PC-3 (cell line): ENCODE measurements around the gene FAM98B. TPM values are rescaled to one million over a fixed set of nuclear protein-coding genes. Genes with fewer than 3 reads are reported as not detected.

Experiments used
- ATAC-seq: fragments of 200-7000 bp; cut with Tn5 transposase; 2 replicates; pipeline ENCODE4 v1.9.1; 2020; ENCODE audit warnings: mild to moderate bottlenecking, moderate library complexity
- BruUV-seq: library from RNA; stranded (reverse); fragments of 400-500 nt; replicated peaks from 2 replicates; lab custom pipeline; 2021; lab: Mats Ljungman, UMichigan
- CTCF ChIA-PET: fragments of 300-600 bp; sonication (Branson Sonifier 250); formaldehyde crosslinking; loops from one replicate; lab custom pipeline; 2022; ENCODE audit warnings: antibody characterized with exemption; lab: Charles Lee
- POLR2A ChIA-PET: fragments of 300-600 bp; sonication (Branson Sonifier 250); formaldehyde crosslinking; loops from one replicate; lab custom pipeline; 2022; ENCODE audit warnings: antibody characterized with exemption; ENCODE audit not compliant: unreplicated experiment; lab: Charles Lee
- DNase-seq: peaks from one replicate; pipeline ENCODE4 v3.0.0-alpha.2; 2015
- H2AFZ ChIP-seq: fragments of 300-600 bp; sonication (generic); 2 replicates; pipeline ENCODE4 v1.6.0; 2016; ENCODE audit warnings: antibody characterized with exemption, low read length
- H3F3A ChIP-seq: fragments of 300-600 bp; sonication (generic); one replicate; pipeline ENCODE4 v1.6.0; 2017; ENCODE audit warnings: antibody characterized with exemption, low read length, control low read depth, mild to moderate bottlenecking; ENCODE audit not compliant: unreplicated experiment
- H3K27ac ChIP-seq: fragments of 300-600 bp; sonication (generic); 2 replicates; pipeline ENCODE4 v1.5.1; 2016; ENCODE audit warnings: mild to moderate bottlenecking, low read length
- H3K27me3 ChIP-seq: fragments of 300-600 bp; sonication (generic); 2 replicates; pipeline ENCODE4 v1.6.1; 2016; ENCODE audit warnings: low read length, mixed read lengths
- H3K36me3 ChIP-seq: fragments of 300-600 bp; sonication (generic); 2 replicates; pipeline ENCODE4 v1.6.1; 2016; ENCODE audit warnings: low read depth, mixed run types, low read length, mixed read lengths
- H3K4me1 ChIP-seq: fragments of 300-600 bp; sonication (generic); 2 replicates; pipeline ENCODE4 v1.5.1; 2016; ENCODE audit warnings: low read length; ENCODE audit not compliant: insufficient read depth
- H3K4me2 ChIP-seq: fragments of 300-600 bp; sonication (generic); 2 replicates; pipeline ENCODE4 v1.6.0; 2016; ENCODE audit warnings: low read length
- H3K4me3 ChIP-seq: fragments of 300-600 bp; sonication (generic); 2 replicates; pipeline ENCODE4 v1.5.1; 2016; ENCODE audit warnings: mild to moderate bottlenecking, low read length, mixed read lengths
- H3K79me2 ChIP-seq: fragments of 300-600 bp; sonication (generic); 2 replicates; pipeline ENCODE4 v1.6.1; 2017; ENCODE audit warnings: low read length, mixed read lengths
- H3K9ac ChIP-seq: fragments of 300-600 bp; sonication (generic); 2 replicates; pipeline ENCODE4 v1.6.0; 2016; ENCODE audit warnings: mild to moderate bottlenecking, low read length
- H3K9me2 ChIP-seq: fragments of 300-600 bp; sonication (generic); replicated peaks from 2 replicates; pipeline ENCODE4 v1.6.1; 2016; ENCODE audit warnings: mixed run types, low read length, mixed read lengths
- H3K9me3 ChIP-seq: fragments of 300-600 bp; sonication (generic); 2 replicates; pipeline ENCODE4 v1.6.1; 2016; ENCODE audit warnings: low read length, mixed read lengths
- H4K20me1 ChIP-seq: fragments of 300-600 bp; sonication (generic); 2 replicates; pipeline ENCODE4 v1.6.1; 2016; ENCODE audit warnings: low read length, mixed read lengths
- EZH2 ChIP-seq: fragments of 300-600 bp; sonication (generic); IDR thresholded peaks from one replicate; pipeline ENCODE4 v1.6.1; 2017; ENCODE audit warnings: antibody characterized with exemption, mild to moderate bottlenecking, low read length; ENCODE audit not compliant: unreplicated experiment
- EZH2phosphoT487 ChIP-seq: fragments of 300-600 bp; sonication (generic); IDR thresholded peaks from 2 replicates; pipeline ENCODE4 v1.6.1; 2018; ENCODE audit warnings: mild to moderate bottlenecking, antibody characterized with exemption, low read length, borderline replicate concordance
- intact Hi-C: fragments of 100-400 bp; cut with micrococcal nuclease; formaldehyde crosslinking; loops from 2 replicates; pipeline ENCODE4 v1.9.0; 2023
- total RNA-seq: library from RNA; depleted of rRNA; stranded (reverse); fragments of >200 nt; gene quantifications from 2 replicates; pipeline ENCODE4 v1.2.3, GENCODE V29; 2014
- TF ChIP-seq, protein P1 (sequence below): fragments of 300-600 bp; sonication (generic); conservative IDR thresholded peaks from 2 replicates; pipeline ENCODE4 v1.5.1; 2017; ENCODE audit warnings: antibody characterized with exemption, low read depth, mild to moderate bottlenecking, low read length

The FAM98B gene
- total RNA-seq, 1 experiment from 2014 or later = 7.8 TPM

DNA sequence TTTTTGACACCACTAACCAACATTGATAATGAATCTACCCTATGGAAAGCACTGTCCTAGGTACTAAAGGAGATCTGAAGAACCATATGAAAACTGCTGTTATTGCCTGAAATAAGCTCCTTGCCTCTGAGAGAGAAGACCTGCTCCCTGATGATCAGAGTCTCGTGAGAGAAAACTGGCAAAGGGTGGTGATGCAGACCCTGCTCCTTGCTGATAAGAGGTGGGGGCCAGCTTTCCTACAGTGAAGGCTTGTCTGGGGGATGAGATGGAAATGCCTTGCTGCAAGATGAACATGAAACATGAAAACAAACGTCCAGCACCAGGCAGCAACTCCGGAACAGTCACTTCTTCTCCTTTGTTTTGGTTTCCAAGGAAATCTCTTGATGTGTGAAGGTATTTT lies 78.8 kb downstream of the FAM98B start:
- Histone ChIP-seq H3K4me3 (no peak overlapping the region), H4K20me1 (no peaks in the 10 kb centered on the region), H2AFZ (no peak overlapping the region), H3K9me3 (no peaks in the 10 kb centered on the region), H3K36me3 (no peaks in the 10 kb centered on the region), H3K27me3 (peaks cover 4% of the 10 kb centered on the region; the same call in 1 of the 2 replicates), H3K4me2 (no peak overlapping the region), H3K4me1 (peaks cover 12% of the 10 kb centered on the region), H3K9me2 (no peaks in the 10 kb centered on the region), H3K27ac (no peak overlapping the region), H3K9ac (no peak overlapping the region), H3F3A (no peaks in the 10 kb centered on the region), H3K79me2 (no peaks in the 10 kb centered on the region)
- ChIA-PET CTCF (no interaction called here), POLR2A (no interaction called here)
- TF ChIP-seq EZH2phosphoT487 = no peak
- no peak for TF ChIP-seq EZH2
- TF ChIP-seq, protein P1, sequence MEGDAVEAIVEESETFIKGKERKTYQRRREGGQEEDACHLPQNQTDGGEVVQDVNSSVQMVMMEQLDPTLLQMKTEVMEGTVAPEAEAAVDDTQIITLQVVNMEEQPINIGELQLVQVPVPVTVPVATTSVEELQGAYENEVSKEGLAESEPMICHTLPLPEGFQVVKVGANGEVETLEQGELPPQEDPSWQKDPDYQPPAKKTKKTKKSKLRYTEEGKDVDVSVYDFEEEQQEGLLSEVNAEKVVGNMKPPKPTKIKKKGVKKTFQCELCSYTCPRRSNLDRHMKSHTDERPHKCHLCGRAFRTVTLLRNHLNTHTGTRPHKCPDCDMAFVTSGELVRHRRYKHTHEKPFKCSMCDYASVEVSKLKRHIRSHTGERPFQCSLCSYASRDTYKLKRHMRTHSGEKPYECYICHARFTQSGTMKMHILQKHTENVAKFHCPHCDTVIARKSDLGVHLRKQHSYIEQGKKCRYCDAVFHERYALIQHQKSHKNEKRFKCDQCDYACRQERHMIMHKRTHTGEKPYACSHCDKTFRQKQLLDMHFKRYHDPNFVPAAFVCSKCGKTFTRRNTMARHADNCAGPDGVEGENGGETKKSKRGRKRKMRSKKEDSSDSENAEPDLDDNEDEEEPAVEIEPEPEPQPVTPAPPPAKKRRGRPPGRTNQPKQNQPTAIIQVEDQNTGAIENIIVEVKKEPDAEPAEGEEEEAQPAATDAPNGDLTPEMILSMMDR = no peak
- intact Hi-C loops = no loop called here
- no TSS peak for BruUV-seq
- ATAC-seq = no peak
- no peak for DNase-seq

DNA sequence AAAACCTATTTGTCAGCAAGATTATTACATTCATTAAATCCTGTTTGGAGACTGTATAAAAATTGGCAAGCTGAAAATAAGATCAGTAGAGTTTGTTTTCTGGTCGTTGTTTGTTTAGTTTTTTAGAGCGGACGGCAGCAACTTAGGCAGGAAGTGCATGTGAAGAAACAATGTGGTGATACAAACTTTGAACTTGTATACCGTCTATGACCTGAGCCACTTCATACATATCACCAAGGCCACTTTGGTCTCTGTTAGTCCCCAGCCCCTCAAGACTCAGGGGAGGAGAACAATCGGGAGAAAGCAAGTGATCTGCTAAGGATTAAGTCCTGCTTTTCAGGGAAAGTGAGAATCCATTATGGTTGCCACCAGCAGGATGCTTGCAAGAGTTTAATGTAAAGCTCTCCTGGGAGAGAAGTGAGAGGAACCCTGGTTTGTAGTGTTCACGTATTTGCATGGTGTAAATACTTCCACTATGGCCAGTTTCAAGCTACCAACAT lies 79.5 kb downstream of the FAM98B start:
- DNase-seq (no peak), ATAC-seq (no peak)
- intact Hi-C loops = no loop called here
- Histone ChIP-seq H3K27me3 (peaks cover 4% of the 10 kb centered on the region; the same call in 1 of the 2 replicates), H3F3A (no peaks in the 10 kb centered on the region), H2AFZ (no peak overlapping the region), H3K4me2 (no peak overlapping the region), H4K20me1 (no peaks in the 10 kb centered on the region), H3K9me2 (no peaks in the 10 kb centered on the region), H3K27ac (no peak overlapping the region), H3K4me1 (peaks cover 12% of the 10 kb centered on the region), H3K9ac (no peak overlapping the region), H3K4me3 (no peak overlapping the region), H3K79me2 (no peaks in the 10 kb centered on the region), H3K36me3 (no peaks in the 10 kb centered on the region), H3K9me3 (no peaks in the 10 kb centered on the region)
- BruUV-seq = no TSS peak
- ChIA-PET CTCF (no interaction called here), POLR2A (no interaction called here)
- TF ChIP-seq EZH2 (no peak), EZH2phosphoT487 (no peak)
- TF ChIP-seq, protein P1 = no peak

DNA sequence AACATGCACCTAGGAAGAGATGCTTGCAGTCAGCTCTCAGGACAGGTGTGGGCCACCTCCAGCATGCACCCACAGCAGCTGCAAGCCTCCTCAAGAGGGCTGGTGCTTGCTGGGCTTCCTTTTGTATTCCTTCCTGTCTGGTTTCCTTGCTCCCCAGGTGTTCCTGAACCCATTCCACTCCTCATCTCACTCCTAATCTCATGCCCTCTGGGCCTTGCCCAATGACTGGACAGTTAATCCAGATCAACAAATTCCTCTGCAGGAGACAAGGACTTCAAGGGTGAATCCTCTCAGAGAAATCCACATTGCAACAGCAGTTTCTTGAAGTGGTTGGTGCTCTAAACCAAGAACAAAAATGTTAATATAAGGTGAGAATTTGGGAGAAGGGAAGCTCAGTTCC lies 80.0 kb downstream of the FAM98B start:
- no peak for ATAC-seq
- no peak for TF ChIP-seq EZH2
- TF ChIP-seq EZH2phosphoT487 = no peak
- TF ChIP-seq, protein P1 = no peak
- Histone ChIP-seq H3K4me2 (no peak overlapping the region), H2AFZ (no peak overlapping the region), H3K27ac (no peak overlapping the region), H3K4me1 (peaks cover 12% of the 10 kb centered on the region), H3K4me3 (no peak overlapping the region), H3F3A (no peaks in the 10 kb centered on the region), H3K9me2 (no peaks in the 10 kb centered on the region), H3K27me3 (peaks cover 4% of the 10 kb centered on the region; the same call in 1 of the 2 replicates), H3K79me2 (no peaks in the 10 kb centered on the region), H3K9me3 (no peaks in the 10 kb centered on the region), H3K36me3 (no peaks in the 10 kb centered on the region), H4K20me1 (no peaks in the 10 kb centered on the region), H3K9ac (no peak overlapping the region)
- POLR2A ChIA-PET = no interaction called here
- CTCF ChIA-PET = no interaction called here
- no peak for DNase-seq
- BruUV-seq = no TSS peak
- intact Hi-C loops = no loop called here
